T-helper 1 cell (primary cell): ENCODE results near the gene C1QTNF9.
"Not testable (repeated sequence)": the region's sequence is repeated elsewhere in the genome, so short reads cannot be mapped to it uniquely, and the experiment has no call there.

Experiments
- DNase-seq, 5 donors: peaks; one replicate each; pipeline ENCODE4 v3.0.0-alpha.2; 2012 to 2020

Gene C1QTNF9

GRCh38 chr13:24282256-24282655 lies 27.1 kb upstream of the C1QTNF9 start:
- DNase-seq = no peak

GRCh38 chr13:24284889-24285565 lies 24.4 kb upstream of the C1QTNF9 start:
- no peak for DNase-seq

GRCh38 chr13:24286624-24287023 lies 22.8 kb upstream of the C1QTNF9 start:
- DNase-seq = no peak

- DNase-seq = no peak
These were observed 21.6 kb upstream of the C1QTNF9 start for GRCh38 chr13:24287748-24288287.

- DNase-seq = no peak
These were observed 20.5 kb upstream of the C1QTNF9 start for GRCh38 chr13:24288870-24289269.

- DNase-seq = no peak
These were observed 19.0 kb upstream of the C1QTNF9 start for GRCh38 chr13:24290280-24290932.

GRCh38 chr13:24292481-24292880 lies 16.9 kb upstream of the C1QTNF9 start:
- no peak for DNase-seq

- DNase-seq = no peak
These were observed 15.6 kb upstream of the C1QTNF9 start for GRCh38 chr13:24293746-24294145.

- no peak for DNase-seq
These were observed 9.8 kb upstream of the C1QTNF9 start for GRCh38 chr13:24299488-24300114.

- DNase-seq = no peak
These were observed 7.9 kb upstream of the C1QTNF9 start for GRCh38 chr13:24301434-24301833.

GRCh38 chr13:24301911-24302310 lies 7.5 kb upstream of the C1QTNF9 start:
- DNase-seq = no peak

GRCh38 chr13:24304620-24305019 lies 4.8 kb upstream of the C1QTNF9 start:
- no peak for DNase-seq

- no peak for DNase-seq
These were observed 2.7 kb upstream of the C1QTNF9 start for GRCh38 chr13:24306632-24307031.

- no peak for DNase-seq
These were observed 1.9 kb upstream of the C1QTNF9 start for GRCh38 chr13:24307211-24308067.

- no peak for DNase-seq
These were observed 1.3 kb upstream of the C1QTNF9 start for GRCh38 chr13:24308068-24308445.

- DNase-seq = no peak
These were observed 826 bp upstream of the C1QTNF9 start for GRCh38 chr13:24308488-24309020.

- no peak for DNase-seq
These were observed 4.1 kb downstream of the C1QTNF9 start for GRCh38 chr13:24313439-24313838.

GRCh38 chr13:24317835-24318234 lies 8.5 kb downstream of the C1QTNF9 start:
- DNase-seq = not testable (repeated sequence)

GRCh38 chr13:24318878-24319277 lies 9.5 kb downstream of the C1QTNF9 start:
- not testable (repeated sequence) for DNase-seq

- not testable (repeated sequence) for DNase-seq
These were observed 10.3 kb downstream of the C1QTNF9 start for GRCh38 chr13:24319641-24320040.

- not testable (repeated sequence) for DNase-seq
These were observed 12.0 kb downstream of the C1QTNF9 start for GRCh38 chr13:24321416-24321815.

GRCh38 chr13:24322470-24322869 lies 13.1 kb downstream of the C1QTNF9 start:
- DNase-seq = not testable (repeated sequence)
